GM19351 (cell line): ENCODE measurements around the gene ZDHHC9.
"Not testable (repeated sequence)": the region's sequence is repeated elsewhere in the genome, so short reads cannot be mapped to it uniquely, and the experiment has no call there.

Experiments
- ATAC-seq: cut with Tn5 transposase; IDR thresholded peaks from one replicate; pipeline ENCODE4 v1.9.1; 2021; ENCODE audit warnings: mild to moderate bottlenecking, moderate library complexity; ENCODE audit not compliant: unreplicated experiment

The ZDHHC9 gene

DNA sequence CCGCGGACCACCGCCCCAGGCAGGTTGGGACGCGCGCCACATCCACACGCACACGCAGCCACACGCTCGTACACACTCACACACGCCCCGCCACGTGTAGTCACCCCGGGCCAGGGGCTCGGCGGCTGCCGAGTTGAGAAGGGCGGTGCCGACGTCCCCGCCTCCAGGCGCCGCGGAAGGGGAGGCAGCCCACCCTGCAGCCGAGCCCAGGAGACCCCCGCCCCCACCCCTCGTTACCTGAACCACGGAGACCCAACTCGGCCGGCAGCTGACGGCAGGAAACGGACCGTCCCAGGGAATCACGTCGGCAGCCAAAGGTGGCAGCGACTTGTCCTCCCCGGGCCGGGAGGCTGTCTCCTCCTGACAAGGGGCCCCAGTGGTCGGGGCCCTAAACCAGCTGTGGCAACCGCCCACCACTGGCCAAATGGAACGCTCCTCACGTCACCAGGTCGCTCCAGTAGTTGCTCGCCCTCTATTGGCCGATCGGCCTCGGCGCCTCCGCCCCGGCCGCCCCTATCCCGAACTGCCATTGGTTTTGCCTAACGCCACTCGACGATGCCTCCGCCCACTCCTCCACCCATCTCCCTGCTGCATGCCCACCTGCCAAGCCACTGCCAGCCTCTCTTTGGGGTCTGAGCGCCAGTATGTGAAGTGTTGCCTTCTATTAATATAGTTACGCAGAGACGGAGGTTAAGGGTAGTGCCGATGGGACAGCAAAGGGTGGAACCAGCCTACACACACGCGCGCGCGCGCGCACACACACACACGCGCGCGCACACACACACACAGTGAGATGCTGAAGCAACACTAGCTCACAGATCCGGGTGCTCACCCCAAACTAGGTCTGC lies at the start of gene ZDHHC9:
TSS of gene ZDHHC9 (minus strand) at position 428 of the 848 bp plus-strand sequence. CDS start 1,941 bp downstream, outside the sequence.
- peak; percentile 98 for ATAC-seq

DNA sequence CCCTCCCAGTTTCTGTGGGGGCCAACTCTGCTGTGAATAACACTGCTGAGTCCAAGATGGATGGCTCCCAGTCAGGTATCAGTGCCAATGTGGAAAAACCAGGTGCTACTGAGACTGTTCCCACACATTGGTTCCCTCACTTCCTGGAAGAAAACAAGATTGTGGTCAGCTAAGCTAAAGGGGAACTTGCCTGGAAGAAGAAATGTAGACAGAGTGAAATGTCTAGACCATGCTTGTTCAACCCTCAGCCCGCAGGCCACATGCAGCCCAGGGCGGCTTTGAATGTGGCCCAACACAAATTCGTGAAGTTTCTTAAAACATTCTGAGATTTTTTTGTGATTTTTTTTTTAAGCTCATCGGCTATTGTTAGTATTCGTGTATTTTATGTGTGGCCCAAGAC lies 33.7 kb upstream of the ZDHHC9 start:
- no peak for ATAC-seq

DNA sequence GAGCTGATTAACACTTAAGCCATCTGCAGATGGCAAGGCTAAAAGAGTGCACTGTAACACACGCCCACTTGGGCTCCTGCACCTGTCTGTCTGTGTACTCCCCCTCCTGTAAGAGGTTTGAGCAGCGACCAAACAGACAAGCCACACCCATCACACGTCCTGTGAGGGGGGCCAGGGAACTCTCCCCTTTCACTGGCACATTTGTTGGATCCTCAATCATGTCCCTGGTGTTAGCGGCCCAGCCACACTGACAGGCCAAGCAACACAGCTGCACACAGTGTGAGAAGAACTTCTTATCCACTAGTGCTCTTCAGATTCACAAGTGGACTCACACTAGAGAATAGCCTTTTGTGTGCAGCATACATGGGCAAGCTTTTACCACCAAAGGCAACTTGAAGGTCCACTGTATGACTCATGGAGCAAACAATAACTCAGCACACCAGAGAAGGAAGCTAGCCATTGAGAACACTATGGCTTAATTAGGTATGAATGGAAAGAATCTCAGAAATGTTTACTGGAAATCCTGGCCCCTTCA lies 33.2 kb upstream of the ZDHHC9 start:
- ATAC-seq, result no peak

DNA sequence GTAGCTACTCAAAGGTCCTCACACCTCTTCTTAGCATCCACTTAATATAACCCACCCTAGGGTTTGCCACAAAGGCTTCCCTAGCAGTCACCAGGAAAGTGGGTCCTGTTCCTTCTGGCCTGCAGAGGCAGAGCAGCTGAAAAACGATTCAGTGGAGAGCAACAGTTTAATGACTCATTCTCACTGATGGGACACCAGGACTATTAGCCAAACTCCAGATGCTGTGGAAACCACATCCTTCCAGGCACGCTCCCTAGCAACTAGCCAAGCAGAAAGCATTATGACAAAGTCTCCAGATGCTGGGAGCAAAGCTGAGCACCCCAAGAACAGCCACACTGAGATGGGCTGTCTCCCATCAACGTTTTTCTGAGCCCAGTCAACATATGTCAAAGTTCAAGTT lies 32.0 kb upstream of the ZDHHC9 start:
- no peak for ATAC-seq

DNA sequence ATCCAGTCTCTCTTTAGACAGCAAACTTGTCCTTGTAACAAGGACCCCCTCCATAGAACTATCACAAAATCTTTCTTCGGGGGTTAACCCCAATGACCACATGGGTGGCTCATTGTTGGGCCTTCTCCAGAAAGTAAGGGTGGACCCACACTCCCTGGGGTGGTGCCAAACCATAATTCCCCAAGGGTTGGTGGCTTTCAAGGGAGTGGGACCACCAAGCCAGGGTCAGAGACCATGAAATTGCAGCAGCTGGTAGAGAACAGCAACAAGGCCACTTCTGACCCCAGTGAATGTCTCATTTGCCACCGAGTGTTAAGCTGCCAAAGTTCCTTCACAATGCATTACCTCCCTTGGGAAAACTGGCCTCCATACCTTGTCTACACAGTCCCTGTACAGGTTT lies 28.8 kb upstream of the ZDHHC9 start:
- no peak for ATAC-seq

DNA sequence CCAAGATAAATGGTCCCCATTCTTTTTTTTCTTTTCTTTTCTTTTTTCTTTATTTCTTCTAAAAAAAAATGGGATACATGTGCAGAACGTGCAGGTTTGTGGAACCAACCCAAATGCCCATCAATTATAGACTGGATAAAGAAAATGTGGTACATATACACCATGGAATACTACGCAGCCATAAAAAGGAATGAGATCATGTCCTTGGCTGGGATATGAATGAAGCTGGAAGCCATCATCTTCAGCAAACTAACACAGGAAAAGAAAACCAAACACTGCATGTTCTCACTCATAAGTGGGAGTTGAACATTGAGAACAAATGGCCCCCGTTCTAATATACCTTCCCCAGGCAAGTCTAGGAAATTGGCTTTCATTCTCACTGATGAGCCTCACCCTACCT lies 22.6 kb upstream of the ZDHHC9 start:
- not testable (repeated sequence) for ATAC-seq

DNA sequence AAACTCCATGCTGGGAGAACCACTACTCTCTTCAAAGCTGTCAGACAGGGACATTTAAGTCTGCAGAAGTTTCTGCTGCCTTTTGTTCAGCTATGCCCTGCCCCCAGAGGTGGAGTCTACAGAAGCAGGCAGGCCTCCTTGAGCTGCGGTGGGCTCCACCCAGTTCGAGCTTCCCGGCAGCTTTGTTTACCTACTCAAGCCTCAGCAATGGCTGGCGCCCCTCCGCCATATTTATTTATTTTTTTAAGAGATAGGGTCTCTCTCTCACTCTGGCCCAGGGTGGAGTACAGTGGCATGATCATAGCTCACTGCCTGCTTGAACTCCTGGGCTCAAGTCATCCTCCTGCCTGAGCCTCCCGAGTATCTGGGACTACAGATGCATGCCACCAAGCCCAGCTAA lies 15.4 kb upstream of the ZDHHC9 start:
- not testable (repeated sequence) for ATAC-seq

DNA sequence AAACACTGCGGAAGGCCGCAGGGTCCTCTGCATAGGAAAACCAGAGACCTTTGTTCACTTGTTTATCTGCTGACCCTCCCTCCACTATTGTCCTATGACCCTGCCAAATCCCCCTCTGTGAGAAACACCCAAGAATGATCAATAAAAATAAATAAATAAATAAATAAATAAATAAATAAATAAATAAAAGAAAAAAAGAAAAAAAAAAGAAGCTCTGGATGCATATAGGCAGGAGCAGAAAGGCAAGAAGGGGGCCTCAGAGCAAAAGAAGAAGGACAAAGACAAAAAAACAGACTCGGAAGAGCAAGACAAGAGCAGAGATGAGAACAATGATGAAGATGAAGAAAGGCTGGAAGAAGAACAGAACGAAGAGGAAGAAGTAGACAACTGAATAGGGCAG lies 8.1 kb upstream of the ZDHHC9 start:
- ATAC-seq, result not testable (repeated sequence)

DNA sequence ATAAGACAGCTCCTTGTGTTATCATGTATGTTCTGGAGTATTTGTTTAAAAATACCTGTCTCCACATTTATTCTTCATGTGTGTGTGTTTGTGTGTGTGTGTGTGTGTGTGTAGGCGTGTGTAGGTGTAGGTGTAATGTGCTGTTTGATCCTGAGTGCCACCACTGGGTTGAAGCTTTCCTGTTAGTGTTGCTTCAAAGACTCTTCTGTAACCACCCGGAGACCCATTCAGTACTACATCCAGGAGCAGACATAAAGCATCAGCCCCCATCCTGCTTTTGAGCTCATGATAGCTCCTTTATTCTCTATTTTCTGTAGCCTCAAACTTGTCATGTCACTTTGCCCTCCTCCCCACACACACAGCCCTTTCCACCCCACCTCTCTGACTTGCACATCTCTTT lies 3.0 kb upstream of the ZDHHC9 start:
- ATAC-seq, result no peak

DNA sequence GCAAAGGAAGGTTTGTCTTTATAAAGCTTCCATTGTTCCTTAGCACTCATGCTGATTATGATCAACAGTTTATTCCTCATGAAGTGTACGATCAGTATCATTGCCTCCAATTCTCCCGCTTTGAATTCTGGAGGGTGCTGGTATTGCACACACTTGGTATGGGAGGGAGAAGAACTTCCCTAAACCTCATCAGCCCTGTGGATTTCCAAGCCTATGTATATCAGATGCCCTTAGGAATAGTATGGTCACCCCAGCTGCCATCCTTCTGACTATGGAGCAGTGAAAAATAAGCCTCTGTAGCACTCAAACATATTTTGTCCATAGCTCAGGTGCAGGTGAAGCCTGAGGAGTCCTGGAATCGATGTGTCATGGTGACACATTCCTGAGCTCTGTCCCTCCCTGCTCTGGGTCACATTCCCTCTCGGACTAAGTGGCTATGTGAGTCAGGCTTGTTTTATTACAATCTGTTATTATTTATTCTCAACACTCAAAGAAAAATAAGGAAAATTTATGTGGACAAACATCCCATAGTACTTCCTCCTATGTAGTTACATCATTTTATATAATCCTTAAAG lies 2.0 kb upstream of the ZDHHC9 start:
- no peak for ATAC-seq

DNA sequence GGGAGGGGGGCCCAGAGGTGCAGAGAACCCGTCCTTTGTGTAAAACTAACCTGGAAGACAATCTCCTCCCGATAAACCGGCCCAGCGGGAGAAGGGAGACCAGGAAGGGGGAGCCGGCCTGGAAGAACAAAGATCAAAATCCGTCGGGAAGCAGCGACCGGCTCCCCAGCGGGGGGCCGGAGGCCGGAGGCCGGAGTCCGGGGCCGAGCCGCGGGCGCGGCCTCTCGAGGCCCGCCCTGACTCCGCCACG lies 552 bp downstream of the ZDHHC9 start:
- no peak for ATAC-seq

DNA sequence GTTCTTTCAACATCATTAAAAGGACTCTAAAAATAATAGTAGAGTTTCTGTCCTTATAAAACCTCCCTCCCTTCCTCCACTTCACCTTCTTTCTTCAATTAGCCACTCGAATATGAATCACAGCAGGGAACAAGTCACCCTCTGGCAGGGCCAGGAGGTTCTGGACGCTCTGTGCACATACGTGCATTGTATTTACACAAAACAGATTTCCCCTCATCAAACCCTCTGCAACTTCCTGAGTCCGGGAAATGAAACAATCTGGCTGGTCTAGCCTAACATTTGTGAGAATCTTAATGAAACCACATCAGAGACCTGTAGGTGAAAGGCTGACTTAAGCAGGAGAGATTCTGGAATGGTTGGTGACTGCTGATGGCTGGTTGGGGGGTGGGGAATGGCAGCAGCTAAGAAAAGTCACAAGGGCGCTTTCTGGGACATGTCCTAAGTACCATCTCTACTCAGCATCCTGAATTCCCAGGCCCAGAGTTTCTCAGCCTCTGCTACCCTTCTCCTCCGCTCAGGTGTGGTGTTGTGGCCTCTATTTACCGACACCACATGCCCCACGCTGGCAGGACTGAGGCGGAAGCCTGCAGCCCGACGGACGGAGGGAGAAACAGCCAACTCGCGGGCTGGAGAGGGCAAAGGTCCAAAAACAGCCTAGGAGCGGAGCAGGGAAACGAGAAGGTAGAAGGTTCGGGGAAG lies 1.0 kb downstream of the ZDHHC9 start:
- no peak for ATAC-seq

DNA sequence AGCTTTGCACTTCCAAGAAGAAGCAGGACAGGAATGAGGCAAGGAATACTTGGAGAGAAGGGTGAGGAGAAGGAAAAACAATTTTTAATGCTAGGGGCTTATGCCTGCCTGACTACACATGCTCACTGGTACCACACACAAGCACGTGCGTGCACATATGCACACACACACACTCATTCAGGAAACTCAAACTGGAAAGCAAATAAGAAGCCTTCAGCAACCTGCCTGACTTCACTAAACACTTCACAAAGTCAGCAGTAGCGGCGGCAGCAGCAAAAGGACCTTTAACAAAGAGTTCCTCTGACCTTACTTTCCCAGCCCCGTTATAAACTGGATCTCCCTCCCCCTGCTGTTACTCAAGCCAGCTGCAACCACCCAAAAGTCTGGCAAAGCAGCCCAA lies 3.3 kb downstream of the ZDHHC9 start:
- ATAC-seq, result no peak

DNA sequence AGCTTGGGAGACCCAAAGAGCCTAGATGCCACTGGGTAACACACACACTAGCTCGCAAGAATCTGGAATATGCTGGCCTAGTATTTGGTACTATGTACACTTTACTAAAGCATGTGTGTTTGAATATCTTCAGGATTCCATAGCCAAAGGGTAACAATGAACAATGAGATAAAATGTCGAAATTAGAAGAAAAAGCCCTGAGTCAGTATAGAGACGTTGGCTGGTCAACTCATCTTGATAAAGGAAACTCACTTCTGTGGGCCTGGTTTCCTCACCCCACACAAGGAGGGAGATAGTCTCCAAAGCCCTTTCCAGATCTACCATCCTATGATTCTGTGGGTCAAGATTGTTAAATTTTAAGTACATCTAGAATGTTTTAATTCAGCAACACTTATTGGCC lies 6.9 kb downstream of the ZDHHC9 start:
- ATAC-seq, result no peak

DNA sequence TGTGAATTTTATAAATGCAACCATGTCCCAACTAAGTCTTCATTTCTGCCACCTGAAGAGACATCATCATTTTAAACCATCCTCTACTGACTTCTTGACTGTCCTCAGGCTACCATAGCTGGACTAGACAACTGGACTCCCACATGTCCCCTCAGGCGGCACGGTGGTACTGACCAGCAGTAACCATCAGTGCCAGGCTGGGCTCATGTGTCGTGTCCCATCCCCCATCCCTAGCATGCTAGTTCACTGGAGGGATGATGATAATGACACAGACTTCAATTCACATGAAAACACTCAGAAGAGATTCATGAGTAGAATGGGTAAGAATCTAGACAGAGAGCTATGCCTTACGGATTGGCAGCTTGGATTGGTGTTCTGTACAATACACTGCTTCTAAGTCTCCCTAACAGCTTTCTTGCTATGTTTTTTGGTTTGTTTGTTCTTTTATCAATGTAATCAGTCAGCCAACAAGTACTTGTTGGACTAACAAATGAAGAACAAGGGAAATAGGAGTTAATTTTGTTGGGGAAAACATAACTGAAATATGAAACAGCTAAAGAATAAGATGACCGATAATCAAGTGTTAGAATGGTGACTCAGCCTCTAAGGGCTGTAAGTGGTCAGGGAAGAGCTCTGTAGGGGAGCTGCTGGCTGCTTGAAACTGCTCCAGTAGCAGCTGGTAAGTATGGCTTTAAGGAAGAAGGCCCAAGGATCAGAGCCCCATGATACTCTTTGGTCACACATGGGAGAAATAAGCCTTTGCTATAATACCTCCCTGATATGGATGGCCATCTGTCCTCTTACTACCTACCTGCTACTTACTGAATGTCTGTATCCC lies 10.3 kb downstream of the ZDHHC9 start:
- no peak for ATAC-seq

DNA sequence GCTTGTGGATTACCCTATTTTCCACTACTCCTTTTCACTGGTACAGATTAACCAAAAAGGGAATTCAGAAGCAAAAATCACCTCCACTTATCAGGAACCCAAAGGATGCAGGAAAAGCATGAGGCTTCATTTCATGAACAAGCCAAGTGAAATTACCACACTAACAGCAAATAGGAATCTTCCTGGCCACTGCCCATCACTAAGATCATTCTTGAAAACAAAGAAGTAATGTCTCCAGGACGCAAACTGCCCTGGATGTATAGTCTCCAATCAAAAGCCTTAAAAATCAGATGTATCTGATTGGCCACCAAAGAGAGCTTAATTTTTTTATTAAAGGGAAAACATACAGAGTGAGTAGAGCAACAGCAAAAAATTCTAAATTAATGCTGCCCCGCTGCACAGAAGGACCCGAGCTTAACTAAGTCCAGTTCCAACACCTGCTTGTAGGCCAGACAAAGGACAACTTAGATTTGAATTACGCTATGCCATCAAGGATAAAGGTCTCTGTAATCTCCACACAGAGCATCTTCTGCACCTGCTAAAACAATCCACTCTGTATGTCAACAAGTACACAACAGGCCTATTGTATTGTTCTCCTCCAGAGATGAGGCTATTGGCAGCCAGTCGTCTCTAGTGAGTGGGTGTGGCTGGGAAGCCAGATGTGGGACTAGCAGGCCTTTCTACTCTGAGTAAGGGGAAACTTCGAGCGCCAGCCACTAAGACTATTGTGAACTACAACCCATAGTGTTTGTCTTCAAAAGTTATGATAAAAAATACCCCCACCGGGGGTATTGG lies 12.4 kb downstream of the ZDHHC9 start:
- no peak for ATAC-seq

DNA sequence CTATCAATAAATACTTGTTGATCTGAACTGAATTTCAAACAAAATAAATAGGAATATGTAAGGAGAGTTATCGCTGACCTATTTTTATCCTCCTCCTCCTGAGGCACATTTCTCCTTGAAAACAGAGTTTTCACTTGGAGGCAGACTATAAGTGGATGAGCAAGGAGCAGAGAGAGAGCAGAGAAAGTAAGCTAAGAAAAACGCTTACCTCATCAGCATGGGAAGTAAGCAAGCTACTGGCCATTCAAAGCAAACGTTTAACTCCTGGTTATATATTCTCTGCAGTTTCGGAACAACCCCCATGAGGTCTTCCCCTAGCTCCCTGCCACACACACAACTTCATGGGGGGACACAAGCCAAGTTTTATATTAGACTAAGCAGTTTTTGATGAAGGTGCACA lies 13.2 kb downstream of the ZDHHC9 start:
- no peak for ATAC-seq

DNA sequence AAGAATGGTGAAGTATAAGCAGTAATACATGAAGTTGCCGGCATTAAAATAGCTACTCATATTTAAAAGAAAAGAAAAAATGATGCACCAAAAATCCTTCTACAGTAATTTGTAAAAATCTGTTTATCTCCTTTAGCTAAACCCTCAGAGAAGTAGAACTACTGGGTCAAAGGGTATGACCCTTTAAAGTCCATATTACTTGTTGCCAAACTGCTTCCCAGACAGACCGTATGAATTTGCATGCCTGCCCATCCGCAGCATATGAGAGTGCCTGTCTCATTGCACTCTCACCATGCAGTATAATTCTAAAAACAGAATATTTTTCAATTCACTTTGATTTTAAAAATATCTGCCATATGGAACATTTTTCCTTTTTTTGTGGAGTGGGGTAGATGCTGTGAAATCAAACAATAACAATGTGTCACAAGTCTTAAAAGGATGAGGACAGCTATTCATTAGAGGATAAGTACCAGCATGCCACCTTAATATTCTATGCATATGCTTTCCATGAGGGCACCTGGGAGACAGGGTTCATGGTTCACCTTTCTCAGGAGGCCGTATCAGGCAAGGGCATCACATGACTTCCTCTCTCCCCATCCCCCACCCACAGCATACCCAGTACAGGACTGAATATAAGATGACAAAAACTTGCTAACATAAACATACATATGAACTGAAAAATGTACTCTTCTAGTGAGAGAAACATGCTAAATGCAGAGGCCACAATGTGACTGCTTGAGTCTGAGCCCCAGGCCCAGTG lies 17.8 kb downstream of the ZDHHC9 start:
- ATAC-seq, result no peak

DNA sequence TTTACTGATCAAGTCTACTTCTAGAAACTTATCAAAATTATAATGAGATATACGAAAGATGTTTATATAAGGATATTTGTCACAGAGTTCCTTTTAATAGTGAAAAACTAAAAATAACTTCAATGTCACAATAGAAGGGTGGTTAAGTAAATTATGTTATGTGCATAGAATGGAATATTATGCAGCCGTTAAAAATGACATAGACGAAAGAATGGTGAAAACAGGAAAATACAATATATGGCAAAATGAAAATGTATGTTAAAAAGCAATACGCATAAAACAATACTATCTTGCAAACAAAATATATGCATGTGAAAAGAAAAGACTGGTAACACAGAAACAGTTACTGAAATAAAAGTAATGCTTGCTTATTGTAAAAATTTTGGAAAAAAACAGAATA lies 19.1 kb downstream of the ZDHHC9 start:
- ATAC-seq, result no peak

DNA sequence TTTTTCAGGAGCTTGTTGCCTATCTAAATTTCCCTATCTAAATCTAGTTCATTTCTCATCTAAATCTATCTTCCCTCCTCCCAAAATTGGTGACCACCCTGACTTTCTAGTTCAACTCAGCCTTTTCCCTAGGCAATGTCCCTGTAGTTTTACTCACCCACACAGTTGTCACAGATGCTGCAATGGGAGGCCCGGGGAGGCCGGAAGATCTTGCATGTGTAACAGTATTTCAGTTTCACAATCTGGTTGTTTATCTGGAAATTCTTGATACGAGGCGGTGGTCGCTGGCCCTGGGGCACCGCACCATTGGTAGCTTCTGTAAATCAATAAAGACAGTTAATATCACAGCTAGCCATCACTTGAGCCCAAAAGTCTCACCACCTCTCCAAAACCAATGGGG lies 20.2 kb downstream of the ZDHHC9 start:
- ATAC-seq, result no peak
